ENCODE measurements around the gene ASCL5.

DNA sequence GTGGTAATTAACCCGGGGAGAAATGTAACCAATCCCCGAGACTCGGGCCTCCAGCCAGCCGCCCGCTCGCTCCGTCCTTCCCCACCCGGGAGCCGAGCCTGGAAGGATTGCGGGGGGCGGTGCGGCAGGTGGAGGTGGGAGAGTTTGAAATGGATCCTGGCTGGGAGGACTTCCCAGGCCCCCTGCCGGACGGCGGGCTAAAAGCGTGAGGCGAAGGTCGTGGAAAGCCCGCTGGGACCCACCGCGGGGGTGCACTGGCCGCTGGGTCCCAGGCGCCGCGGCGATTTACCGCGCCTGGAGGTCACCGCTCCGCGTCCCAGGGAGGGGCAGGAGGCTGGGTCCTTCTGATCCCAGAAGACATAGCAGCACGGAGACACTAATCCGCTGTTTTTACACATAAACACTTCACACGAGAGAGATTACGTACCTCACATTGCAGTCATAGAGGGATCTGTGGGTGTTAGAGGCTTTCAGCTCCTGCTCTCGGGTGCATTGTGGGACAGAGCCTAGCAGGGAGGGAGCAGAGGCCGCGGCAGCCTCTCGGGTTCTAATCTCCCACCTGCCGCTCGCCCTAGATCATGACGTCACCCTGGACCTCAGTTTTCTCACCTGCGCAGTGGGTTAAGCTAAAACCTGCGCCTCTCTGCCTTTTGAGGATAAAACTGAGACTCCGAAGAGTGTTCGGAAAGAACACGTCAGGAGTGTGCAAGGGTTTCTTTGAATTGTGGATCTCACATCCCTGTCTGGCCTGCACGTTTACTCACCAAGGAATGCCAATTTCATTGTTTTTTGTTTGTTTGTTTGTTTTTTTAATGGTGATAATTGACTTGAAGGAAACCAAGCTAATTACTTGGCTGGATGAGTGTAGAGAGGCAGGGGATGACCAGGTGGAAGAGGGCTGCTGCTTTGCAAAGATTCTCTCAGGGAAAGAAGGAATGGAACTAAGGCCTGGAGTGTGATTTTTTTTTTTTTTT is 44.4 kb upstream of the ASCL5 start:
- TF ChIP-seq, protein P1, sequence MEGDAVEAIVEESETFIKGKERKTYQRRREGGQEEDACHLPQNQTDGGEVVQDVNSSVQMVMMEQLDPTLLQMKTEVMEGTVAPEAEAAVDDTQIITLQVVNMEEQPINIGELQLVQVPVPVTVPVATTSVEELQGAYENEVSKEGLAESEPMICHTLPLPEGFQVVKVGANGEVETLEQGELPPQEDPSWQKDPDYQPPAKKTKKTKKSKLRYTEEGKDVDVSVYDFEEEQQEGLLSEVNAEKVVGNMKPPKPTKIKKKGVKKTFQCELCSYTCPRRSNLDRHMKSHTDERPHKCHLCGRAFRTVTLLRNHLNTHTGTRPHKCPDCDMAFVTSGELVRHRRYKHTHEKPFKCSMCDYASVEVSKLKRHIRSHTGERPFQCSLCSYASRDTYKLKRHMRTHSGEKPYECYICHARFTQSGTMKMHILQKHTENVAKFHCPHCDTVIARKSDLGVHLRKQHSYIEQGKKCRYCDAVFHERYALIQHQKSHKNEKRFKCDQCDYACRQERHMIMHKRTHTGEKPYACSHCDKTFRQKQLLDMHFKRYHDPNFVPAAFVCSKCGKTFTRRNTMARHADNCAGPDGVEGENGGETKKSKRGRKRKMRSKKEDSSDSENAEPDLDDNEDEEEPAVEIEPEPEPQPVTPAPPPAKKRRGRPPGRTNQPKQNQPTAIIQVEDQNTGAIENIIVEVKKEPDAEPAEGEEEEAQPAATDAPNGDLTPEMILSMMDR (IDR thresholded peaks at IDR 0.05) = peak in 2 of 3 experiments; percentile 17 to 32
- TF ChIP-seq EP300 (IDR thresholded peaks at IDR 0.05) (no peak), POLR2AphosphoS5 (IDR thresholded peaks at IDR 0.05) (no peak), POLR2A (IDR thresholded peaks at IDR 0.05; ENCODE audit: low read depth) (no peak)

Measured in esophagus muscularis mucosa (tissue), 4 donors.